ENCODE data around the gene FNDC3B.

DNA sequence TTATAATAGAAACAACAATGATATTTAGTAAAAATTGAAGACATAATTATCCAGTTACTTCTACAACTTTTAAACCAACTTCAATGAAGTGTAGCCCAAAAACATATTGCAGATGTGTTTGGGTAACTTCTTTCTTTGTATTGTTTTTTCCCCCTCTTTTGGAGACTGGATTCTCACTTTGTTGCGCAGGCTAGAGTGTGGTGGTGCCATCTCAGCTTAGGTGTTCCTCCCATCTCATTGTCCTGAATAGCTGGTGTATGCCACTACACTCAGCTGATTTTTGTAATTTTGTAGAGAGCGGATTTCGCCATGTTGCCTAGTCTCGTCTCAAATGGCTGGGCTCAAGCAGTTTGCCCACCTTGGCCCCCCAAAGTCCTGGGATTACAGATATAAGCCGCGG is 148.1 kb downstream of the FNDC3B start:
- TF ChIP-seq, protein P1, sequence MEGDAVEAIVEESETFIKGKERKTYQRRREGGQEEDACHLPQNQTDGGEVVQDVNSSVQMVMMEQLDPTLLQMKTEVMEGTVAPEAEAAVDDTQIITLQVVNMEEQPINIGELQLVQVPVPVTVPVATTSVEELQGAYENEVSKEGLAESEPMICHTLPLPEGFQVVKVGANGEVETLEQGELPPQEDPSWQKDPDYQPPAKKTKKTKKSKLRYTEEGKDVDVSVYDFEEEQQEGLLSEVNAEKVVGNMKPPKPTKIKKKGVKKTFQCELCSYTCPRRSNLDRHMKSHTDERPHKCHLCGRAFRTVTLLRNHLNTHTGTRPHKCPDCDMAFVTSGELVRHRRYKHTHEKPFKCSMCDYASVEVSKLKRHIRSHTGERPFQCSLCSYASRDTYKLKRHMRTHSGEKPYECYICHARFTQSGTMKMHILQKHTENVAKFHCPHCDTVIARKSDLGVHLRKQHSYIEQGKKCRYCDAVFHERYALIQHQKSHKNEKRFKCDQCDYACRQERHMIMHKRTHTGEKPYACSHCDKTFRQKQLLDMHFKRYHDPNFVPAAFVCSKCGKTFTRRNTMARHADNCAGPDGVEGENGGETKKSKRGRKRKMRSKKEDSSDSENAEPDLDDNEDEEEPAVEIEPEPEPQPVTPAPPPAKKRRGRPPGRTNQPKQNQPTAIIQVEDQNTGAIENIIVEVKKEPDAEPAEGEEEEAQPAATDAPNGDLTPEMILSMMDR (IDR thresholded peaks at IDR 0.05; ENCODE audit: low read length) = no peak
- TF ChIP-seq EZH2phosphoT487 (IDR thresholded peaks at IDR 0.05; ENCODE audit: low read length) = no peak
